ENCODE results near the gene OPALIN. TPM values are rescaled to one million over a fixed set of nuclear protein-coding genes. Genes with fewer than 3 reads are reported as not detected.

OPALIN gene
- total RNA-seq, 2 donors from 2014 or later: not detected

DNA sequence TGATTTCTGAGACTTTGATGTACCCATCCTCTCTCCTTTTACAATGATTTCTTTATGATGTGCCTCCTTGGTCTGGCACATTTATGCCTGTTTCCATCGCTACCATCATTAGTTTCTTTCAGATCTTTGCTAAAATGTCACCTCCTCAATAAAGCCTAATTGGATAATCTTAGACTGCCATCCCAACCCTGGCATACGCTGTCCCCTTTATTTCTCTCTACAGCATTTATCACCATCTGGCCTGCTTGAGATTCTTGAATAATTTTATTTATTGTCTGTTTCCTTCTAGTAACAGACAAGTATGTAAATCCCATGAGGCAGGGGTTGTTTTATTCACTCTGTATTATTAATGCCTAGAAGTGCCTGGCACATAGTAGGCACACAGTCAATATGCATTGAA is 61.3 kb downstream of the OPALIN start:
- Histone ChIP-seq H3K27ac (no peak overlapping the region), H3K4me1 (ENCODE audit: control insufficient read depth in 1 of 2, low read depth in 2 of 2) (peaks cover 0 to 7% of the 10 kb centered on the region in 2 donors), H3K9me3 (no peaks in the 10 kb centered on the region), H3K4me3 (no peak overlapping the region), H3K36me3 (no peaks in the 10 kb centered on the region), H3K27me3 (replicated peaks; ENCODE audit: insufficient read depth) (no peaks in the 10 kb centered on the region)
- ATAC-seq (ENCODE audit: insufficient number of reproducible peaks, low FRiP score, low read depth) (no peak), DNase-seq (ENCODE audit: low spot score) (no peak)
- TF ChIP-seq, protein P1, sequence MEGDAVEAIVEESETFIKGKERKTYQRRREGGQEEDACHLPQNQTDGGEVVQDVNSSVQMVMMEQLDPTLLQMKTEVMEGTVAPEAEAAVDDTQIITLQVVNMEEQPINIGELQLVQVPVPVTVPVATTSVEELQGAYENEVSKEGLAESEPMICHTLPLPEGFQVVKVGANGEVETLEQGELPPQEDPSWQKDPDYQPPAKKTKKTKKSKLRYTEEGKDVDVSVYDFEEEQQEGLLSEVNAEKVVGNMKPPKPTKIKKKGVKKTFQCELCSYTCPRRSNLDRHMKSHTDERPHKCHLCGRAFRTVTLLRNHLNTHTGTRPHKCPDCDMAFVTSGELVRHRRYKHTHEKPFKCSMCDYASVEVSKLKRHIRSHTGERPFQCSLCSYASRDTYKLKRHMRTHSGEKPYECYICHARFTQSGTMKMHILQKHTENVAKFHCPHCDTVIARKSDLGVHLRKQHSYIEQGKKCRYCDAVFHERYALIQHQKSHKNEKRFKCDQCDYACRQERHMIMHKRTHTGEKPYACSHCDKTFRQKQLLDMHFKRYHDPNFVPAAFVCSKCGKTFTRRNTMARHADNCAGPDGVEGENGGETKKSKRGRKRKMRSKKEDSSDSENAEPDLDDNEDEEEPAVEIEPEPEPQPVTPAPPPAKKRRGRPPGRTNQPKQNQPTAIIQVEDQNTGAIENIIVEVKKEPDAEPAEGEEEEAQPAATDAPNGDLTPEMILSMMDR (IDR thresholded peaks at IDR 0.05): no peak

DNA sequence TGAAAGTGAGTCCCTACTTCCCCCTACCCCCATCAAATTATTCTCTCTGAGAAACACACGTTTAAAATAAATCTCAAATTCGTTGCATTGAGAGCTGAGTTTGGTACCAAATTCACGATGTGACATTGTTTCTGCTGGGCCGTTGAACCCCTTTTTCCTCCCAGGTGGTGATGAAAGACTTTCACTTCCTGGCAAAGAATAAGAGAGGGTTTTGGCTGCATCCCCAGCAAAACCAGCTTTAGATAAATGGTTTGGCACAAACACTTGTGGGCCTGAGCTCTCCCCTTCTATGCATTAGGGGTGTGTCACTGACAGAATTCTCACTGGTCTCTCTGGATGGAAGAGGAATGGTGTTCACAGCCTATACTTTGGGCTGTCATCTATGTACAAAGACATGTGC is 63.3 kb downstream of the OPALIN start:
- Histone ChIP-seq H3K4me1 (ENCODE audit: control insufficient read depth in 1 of 2, low read depth in 2 of 2) (peaks cover 0 to 7% of the 10 kb centered on the region in 2 donors), H3K36me3 (no peaks in the 10 kb centered on the region), H3K27ac (no peak overlapping the region), H3K4me3 (no peak overlapping the region), H3K27me3 (replicated peaks; ENCODE audit: insufficient read depth) (no peaks in the 10 kb centered on the region), H3K9me3 (no peaks in the 10 kb centered on the region)
- TF ChIP-seq, protein P1 (IDR thresholded peaks at IDR 0.05): no peak
- ATAC-seq (ENCODE audit: insufficient number of reproducible peaks, low FRiP score, low read depth): no peak
- no peak for DNase-seq (ENCODE audit: low spot score)

Other genes with a start within 250 kb of the OPALIN start
- gene ZNF518A, start 228.7 kb downstream of the OPALIN start, total RNA-seq: 10 to 100 TPM; 13.9 to 31.6 TPM
- gene BLNK, start 87.4 kb downstream of the OPALIN start, total RNA-seq: 1 to 10 TPM; 1.3 to 6.9 TPM
- gene DNTT, start 54.6 kb downstream of the OPALIN start, total RNA-seq: not detected
- not detected for gene TLL2, start 154.9 kb upstream of the OPALIN start, total RNA-seq
- gene TM9SF3, start 228.0 kb upstream of the OPALIN start, total RNA-seq: 100 to 1,000 TPM in 1 of 2 donors, 10 to 100 TPM in 1; 68.9 to 125 TPM